ENCODE measurements around the gene KLHL10.

- no peak for TF ChIP-seq POLR2AphosphoS5 (IDR thresholded peaks at IDR 0.05; ENCODE audit: low read depth, low read length)
- TF ChIP-seq, protein P1, sequence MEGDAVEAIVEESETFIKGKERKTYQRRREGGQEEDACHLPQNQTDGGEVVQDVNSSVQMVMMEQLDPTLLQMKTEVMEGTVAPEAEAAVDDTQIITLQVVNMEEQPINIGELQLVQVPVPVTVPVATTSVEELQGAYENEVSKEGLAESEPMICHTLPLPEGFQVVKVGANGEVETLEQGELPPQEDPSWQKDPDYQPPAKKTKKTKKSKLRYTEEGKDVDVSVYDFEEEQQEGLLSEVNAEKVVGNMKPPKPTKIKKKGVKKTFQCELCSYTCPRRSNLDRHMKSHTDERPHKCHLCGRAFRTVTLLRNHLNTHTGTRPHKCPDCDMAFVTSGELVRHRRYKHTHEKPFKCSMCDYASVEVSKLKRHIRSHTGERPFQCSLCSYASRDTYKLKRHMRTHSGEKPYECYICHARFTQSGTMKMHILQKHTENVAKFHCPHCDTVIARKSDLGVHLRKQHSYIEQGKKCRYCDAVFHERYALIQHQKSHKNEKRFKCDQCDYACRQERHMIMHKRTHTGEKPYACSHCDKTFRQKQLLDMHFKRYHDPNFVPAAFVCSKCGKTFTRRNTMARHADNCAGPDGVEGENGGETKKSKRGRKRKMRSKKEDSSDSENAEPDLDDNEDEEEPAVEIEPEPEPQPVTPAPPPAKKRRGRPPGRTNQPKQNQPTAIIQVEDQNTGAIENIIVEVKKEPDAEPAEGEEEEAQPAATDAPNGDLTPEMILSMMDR (IDR thresholded peaks at IDR 0.05), result no peak
- no peak for TF ChIP-seq SIN3A (IDR thresholded peaks at IDR 0.05; ENCODE audit: borderline replicate concordance, insufficient read depth, low read depth, low read length)
Measured at GRCh38 chr17:41797377-41797776, 40.2 kb upstream of the KLHL10 start.

Measured in Panc1 (cell line).